Motor neuron (in vitro differentiated cells): ENCODE results near the gene MFSD11. TPM values are rescaled to one million over a fixed set of nuclear protein-coding genes. Genes with fewer than 3 reads are reported as not detected.

Experiments
- ATAC-seq, 8 experiments: fragments of 200-7000 bp; cut with Tn5 transposase; replicated peaks in 6 of 8; 2 replicates each; pipeline ENCODE4 v1.8.0; 2021; ENCODE audit warnings: mild to moderate bottlenecking in 8 of 8, moderate library complexity in 8 of 8
- H3K27ac ChIP-seq, 2 donors: fragments of 250-450 bp; sonication (Bioruptor Pico); 2 replicates each; pipeline ENCODE4 v1.9.0; 2021; ENCODE audit warnings: antibody characterized with exemption in 2 of 2, mild to moderate bottlenecking in 2 of 2, moderate library complexity in 1 of 2
- H3K4me1 ChIP-seq, 2 donors: fragments of 250-450 bp; sonication (Bioruptor Pico); replicated peaks in 1 of 2; 2 replicates each; pipeline ENCODE4 v1.6.1; 2021; ENCODE audit warnings: antibody characterized with exemption in 2 of 2, mild to moderate bottlenecking in 2 of 2, moderate library complexity in 1 of 2
- H3K4me3 ChIP-seq, 5 donors: fragments of 250-450 bp; sonication (Bioruptor Pico); 2 replicates each; pipeline ENCODE4 v1.9.0; 2021; ENCODE audit warnings: antibody characterized with exemption in 5 of 5, mild to moderate bottlenecking in 5 of 5, moderate library complexity in 4 of 5
- WGBS, 10 experiments: fragments of 450-650 bp; shearing (Covaris generic); methylation state at CpG; one replicate each; pipeline ENCODE4 v1.0.0; 2022; 5-methylcytosine and 5-hydroxymethylcytosine counted together
- in situ Hi-C, 9 experiments: fragments of 400-800 bp; cut with MboI; loops; one replicate each; pipeline ENCODE4 v1.15.0; 2021; ENCODE audit warnings: low sequenced_read_pairs in 9 of 9, low pct_unique_long_range_greater_than_20kb in 2 of 9; ENCODE audit not compliant: unreplicated experiment in 9 of 9
- total RNA-seq, 8 experiments: library from RNA; unstranded; fragments of 300-600 nt; gene quantifications; 2 replicates each; pipeline versions ENCODE4 v1.2.3 to v1.2.4, GENCODE V29; 2022

Gene MFSD11
- total RNA-seq, 8 experiments from 2014 or later, result 14.9 to 38.7 (median 22.2) TPM

GRCh38 chr17:76700617-76701470, 37.1 kb upstream of the MFSD11 start:
- ATAC-seq, result peak; percentile 33 to 83 (median 79)
- in situ Hi-C loops, result loop anchor here in 2 of 9 experiments (25.0 kb wide), 1 partner anchor 164 kb away; the partner anchor contains the start of genes CYGB (in 2 of the 2) and PRCD (in 2 of the 2)
- peaks cover 47 to 55% of the 10 kb centered on the region in 2 donors for H3K4me1 ChIP-seq
- 0 to 58% (median 24%) methylated on average over 2 to 9 of the region's 33 CpGs; no CpG with 5 or more reads in 4 of the 10 experiments for WGBS, 10 experiments
- peak overlapping the region; percentile 73 to 87 for H3K27ac ChIP-seq
- peak overlapping the region in 4 of 5 donors; percentile 6 to 32 (median 19) for H3K4me3 ChIP-seq

DNA sequence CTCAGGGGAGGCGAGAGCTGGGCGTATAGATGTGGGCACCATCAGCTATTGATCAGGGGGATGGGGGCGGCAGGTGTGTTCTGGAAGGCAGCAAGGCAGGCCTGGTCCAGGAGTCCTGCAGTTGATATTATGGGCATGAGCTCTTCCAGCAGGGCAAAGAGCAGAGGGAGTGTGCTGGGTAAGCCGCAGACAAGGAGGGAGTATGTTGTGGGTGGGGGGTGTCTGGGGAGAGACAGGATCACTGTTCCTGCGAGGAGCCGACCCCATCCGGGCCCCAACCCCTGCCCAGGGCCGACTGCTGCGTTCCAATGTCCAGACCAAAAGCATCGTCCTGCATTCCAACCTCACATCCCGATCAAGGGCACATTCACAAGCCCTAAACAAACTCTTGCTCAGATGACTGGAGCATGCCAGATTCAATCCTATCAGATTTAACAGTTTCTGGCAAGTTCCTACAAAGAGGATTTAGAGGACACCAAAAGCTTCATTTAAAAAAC, 36.4 kb upstream of the MFSD11 start:
- ATAC-seq, result no peak
- H3K27ac ChIP-seq, result peak overlapping the region; percentile 73 to 87
- peak overlapping the region in 2 of 5 donors; percentile 26 to 32 for H3K4me3 ChIP-seq
- in situ Hi-C loops, result loop anchor here in 2 of 9 experiments (25.0 kb wide), 1 partner anchor 164 kb away; the partner anchor contains the start of genes CYGB (in 2 of the 2) and PRCD (in 2 of the 2)
- WGBS, 10 experiments, result 0 to 76% (median 55%) methylated on average over 1 to 9 of the region's 11 CpGs; no CpG with 5 or more reads in 4 of the 10 experiments
- peaks cover 47 to 54% of the 10 kb centered on the region in 2 donors for H3K4me1 ChIP-seq

- H3K4me1 ChIP-seq, result peaks cover 42 to 51% of the 10 kb centered on the region in 2 donors
- no peak overlapping the region for H3K27ac ChIP-seq
- no peak for ATAC-seq
- 20 to 100% (median 50%) methylated on average over 1 to 2 of the region's 2 CpGs; no CpG with 5 or more reads in 3 of the 10 experiments for WGBS, 10 experiments
- H3K4me3 ChIP-seq, result no peak overlapping the region
- in situ Hi-C loops, result loop anchor here in 2 of 9 experiments (25.0 kb wide), 1 partner anchor 165 kb away; the partner anchor contains the start of genes CYGB (in 2 of the 2) and PRCD (in 2 of the 2)
Observed at GRCh38 chr17:76702076-76702475, 35.8 kb upstream of the MFSD11 start.

GRCh38 chr17:76702941-76703637, 34.8 kb upstream of the MFSD11 start:
- in situ Hi-C loops, result loop anchor here in 2 of 9 experiments (25.0 kb wide), 1 partner anchor 166 kb away; the partner anchor contains the start of genes CYGB (in 2 of the 2) and PRCD (in 2 of the 2)

GRCh38 chr17:76704805-76705204, 33.1 kb upstream of the MFSD11 start:
- in situ Hi-C loops, result loop anchor here in 2 of 9 experiments (25.0 kb wide), 1 partner anchor 168 kb away; the partner anchor contains the start of genes CYGB (in 2 of the 2) and PRCD (in 2 of the 2)
- WGBS, 10 experiments, result 30 to 100% (median 90%) methylated on average over 1 to 4 of the region's 4 CpGs; no CpG with 5 or more reads in 5 of the 10 experiments

More at GRCh38 chr17:76702941-76703637, 34.8 kb upstream of the MFSD11 start:
- Histone ChIP-seq H3K27ac (no peak overlapping the region), H3K4me1 (peaks cover 38 to 49% of the 10 kb centered on the region in 2 donors), H3K4me3 (no peak overlapping the region)
- WGBS, 10 experiments, result 87 to 100% (median 96%) methylated on average over 1 to 9 of the region's 10 CpGs; no CpG with 5 or more reads in 1 of the 10 experiments
- ATAC-seq, result no peak

DNA sequence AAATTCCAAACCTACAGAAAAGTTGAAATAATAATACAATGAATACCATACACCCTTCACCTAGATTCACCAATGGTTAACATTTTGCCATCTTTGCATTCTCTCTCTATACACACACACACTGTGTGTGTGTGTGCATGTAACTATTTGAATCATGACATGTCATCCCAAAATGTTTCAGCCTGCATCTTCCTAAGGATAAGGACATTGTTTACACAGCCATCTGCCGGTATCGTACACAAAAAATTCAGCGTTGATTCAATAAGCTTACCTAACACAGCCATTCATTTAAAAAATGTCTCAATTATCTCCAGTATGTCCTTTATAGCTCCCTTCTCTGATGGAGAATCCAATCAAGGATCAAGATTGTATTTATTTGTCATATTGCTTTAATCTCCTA, 31.1 kb upstream of the MFSD11 start:
- 77 to 100% (median 88%) methylated on average over 3 of the region's 3 CpGs; no CpG with 5 or more reads in 5 of the 10 experiments for WGBS, 10 experiments
- in situ Hi-C loops, result loop anchor here in 2 of 9 experiments (25.0 kb wide), 1 partner anchor 170 kb away; the partner anchor contains the start of genes CYGB (in 2 of the 2) and PRCD (in 2 of the 2)
- peaks cover 35 to 38% of the 10 kb centered on the region in 2 donors for H3K4me1 ChIP-seq
- no peak overlapping the region for H3K4me3 ChIP-seq
- no peak for ATAC-seq
- no peak overlapping the region for H3K27ac ChIP-seq

More at GRCh38 chr17:76704805-76705204, 33.1 kb upstream of the MFSD11 start:
- Histone ChIP-seq H3K4me3 (no peak overlapping the region), H3K27ac (no peak overlapping the region), H3K4me1 (peaks cover 46 to 49% of the 10 kb centered on the region in 2 donors)
- no peak for ATAC-seq

- 0 to 67% (median 27%) methylated on average over 1 to 9 of the region's 14 CpGs; no CpG with 5 or more reads in 3 of the 10 experiments for WGBS, 10 experiments
- ATAC-seq, result peak in 5 of 8 experiments; percentile 14 to 33 (median 30)
- H3K27ac ChIP-seq, result peak overlapping the region; percentile 79 to 98
- peak overlapping the region in 2 of 5 donors; percentile 14 to 58 for H3K4me3 ChIP-seq
- in situ Hi-C loops, result loop anchor here in 2 of 9 experiments (25.0 kb wide), 1 partner anchor 171 kb away; the partner anchor contains the start of genes CYGB (in 2 of the 2) and PRCD (in 2 of the 2)
- peaks cover 32% of the 10 kb centered on the region in 2 donors for H3K4me1 ChIP-seq
Observed at GRCh38 chr17:76707985-76708807, 29.7 kb upstream of the MFSD11 start.

DNA sequence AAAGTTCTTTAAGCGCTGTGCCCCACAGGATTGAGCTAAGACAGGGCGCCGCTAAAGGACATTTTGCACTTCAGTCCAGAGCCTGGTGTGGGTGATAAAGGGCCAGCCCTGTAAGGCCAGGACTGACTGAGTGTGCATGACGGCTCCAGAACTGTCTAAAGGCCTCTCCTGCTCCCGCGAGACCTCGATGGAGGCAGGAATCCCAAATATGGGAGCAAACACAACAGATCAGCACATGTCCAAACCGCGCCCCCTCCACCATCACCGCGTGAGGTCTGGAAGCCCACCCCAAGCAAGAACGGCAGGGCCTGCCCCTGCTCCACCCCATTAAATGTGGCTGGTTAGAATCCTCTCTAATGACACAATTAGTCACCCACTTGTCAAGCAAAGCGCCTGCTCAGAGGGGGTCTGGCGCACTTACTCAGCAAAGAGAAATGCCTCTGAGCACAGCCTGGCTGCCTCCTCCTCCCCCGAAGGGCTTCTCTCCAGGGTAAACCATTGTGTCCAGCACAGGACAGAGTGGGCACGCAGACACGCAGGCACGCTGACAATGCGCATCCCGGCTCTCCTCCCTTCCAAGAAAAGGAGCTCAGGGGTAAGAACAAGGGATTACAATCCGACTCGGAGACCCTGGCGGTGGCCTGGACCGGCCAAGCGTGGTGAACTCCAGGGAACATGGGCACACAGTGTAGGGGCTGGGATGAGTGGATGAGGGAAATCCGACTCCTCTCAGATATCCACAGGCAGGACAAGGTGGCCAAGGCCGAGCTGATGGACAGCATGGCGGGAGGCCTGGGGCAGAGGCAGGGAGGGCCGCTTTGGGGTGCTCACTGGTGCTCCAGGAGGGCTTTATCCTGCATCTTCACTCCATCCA, 28.6 kb upstream of the MFSD11 start:
- H3K4me3 ChIP-seq, result peak overlapping the region; percentile 58 to 89 (median 69)
- peak; percentile 59 to 79 (median 73) for ATAC-seq
- H3K4me1 ChIP-seq, result peaks cover 30 to 32% of the 10 kb centered on the region in 2 donors
- WGBS, 10 experiments, result 0 to 23% (median 8%) methylated on average over 2 to 12 of the region's 29 CpGs; no CpG with 5 or more reads in 3 of the 10 experiments
- H3K27ac ChIP-seq, result peak overlapping the region; percentile 79 to 98
- in situ Hi-C loops, result loop anchor here in 2 of 9 experiments (25.0 kb wide), 1 partner anchor 172 kb away; the partner anchor contains the start of genes CYGB (in 2 of the 2) and PRCD (in 2 of the 2)

GRCh38 chr17:76709951-76710862, 27.7 kb upstream of the MFSD11 start:
- peak overlapping the region; percentile 79 to 98 for H3K27ac ChIP-seq
- ATAC-seq, result peak in 7 of 8 experiments; percentile 0 to 12 (median 3)
- in situ Hi-C loops, result loop anchor here in 2 of 9 experiments (25.0 kb wide), 1 partner anchor 173 kb away; the partner anchor contains the start of genes CYGB (in 2 of the 2) and PRCD (in 2 of the 2)
- WGBS, 10 experiments, result 0% methylated on average over 2 to 4 of the region's 79 CpGs; no CpG with 5 or more reads in 7 of the 10 experiments
- H3K4me1 ChIP-seq, result peaks cover 30 to 32% of the 10 kb centered on the region in 2 donors
- H3K4me3 ChIP-seq, result peak overlapping the region; percentile 58 to 89 (median 69)
